ENCODE data around the gene MALRD1. TPM values are rescaled to one million over a fixed set of nuclear protein-coding genes. Genes with fewer than 3 reads are reported as not detected.

Gene MALRD1
- total RNA-seq, 1 experiment from 2014 or later = not detected

GRCh38 chr10:19158870-19159269 lies 110.3 kb downstream of the MALRD1 start:
- BruUV-seq (replicated peaks) = no TSS peak

GRCh38 chr10:19164461-19164860 lies 115.9 kb downstream of the MALRD1 start:
- Histone ChIP-seq H3K4me3 (ENCODE audit: low read depth in 2 of 2, low read length in 2 of 2) (no peak overlapping the region), H3K27ac (ENCODE audit: low read length) (no peak overlapping the region), H3K27me3 (ENCODE audit: control insufficient read depth, insufficient read depth, low read length) (no peaks in the 10 kb centered on the region), H3K4me1 (ENCODE audit: control insufficient read depth, insufficient read depth, low read length) (no peaks in the 10 kb centered on the region), H3K36me3 (ENCODE audit: control insufficient read depth, insufficient read depth, low read length) (no peaks in the 10 kb centered on the region), H3K9me3 (ENCODE audit: control insufficient read depth, insufficient read depth, low read depth, low read length) (no peaks in the 10 kb centered on the region)
- POLR2A ChIA-PET = no interaction called here
- CTCF ChIA-PET = no interaction called here
- no peak for DNase-seq (ENCODE audit: low read depth, low spot score)
- ATAC-seq = no peak
- no TSS peak for BruUV-seq (replicated peaks)
- in situ Hi-C loops (cut with HindIII; ENCODE audit: low pct_unique_long_range_greater_than_20kb, low sequenced_read_pairs) (no loop called here), intact Hi-C loops (cut with micrococcal nuclease; ENCODE audit: unreplicated experiment) (no loop called here)
- TF ChIP-seq POLR2AphosphoS5 (IDR thresholded peaks at IDR 0.05; ENCODE audit: low read depth, low read length) (no peak), CTCF (IDR thresholded peaks at IDR 0.05) (no peak)

More at GRCh38 chr10:19158870-19159269, 110.3 kb downstream of the MALRD1 start:
- in situ Hi-C loops (cut with HindIII; ENCODE audit: low pct_unique_long_range_greater_than_20kb, low sequenced_read_pairs) (no loop called here), intact Hi-C loops (cut with micrococcal nuclease; ENCODE audit: unreplicated experiment) (no loop called here)
- TF ChIP-seq SIN3A (IDR thresholded peaks at IDR 0.05; ENCODE audit: borderline replicate concordance, insufficient read depth, low read depth, low read length) (no peak), CTCF (IDR thresholded peaks at IDR 0.05) (no peak), REST (IDR thresholded peaks at IDR 0.05; ENCODE audit: insufficient read depth in 1 of 2, low read depth in 2 of 2, low read length in 1 of 2) (no peak), TCF7L2 (IDR thresholded peaks at IDR 0.05; ENCODE audit: low read depth, low read length) (no peak), POLR2AphosphoS5 (IDR thresholded peaks at IDR 0.05; ENCODE audit: low read depth, low read length) (no peak)
- Histone ChIP-seq H3K27me3 (ENCODE audit: control insufficient read depth, insufficient read depth, low read length) (no peaks in the 10 kb centered on the region), H3K4me1 (ENCODE audit: control insufficient read depth, insufficient read depth, low read length) (no peaks in the 10 kb centered on the region), H3K4me3 (ENCODE audit: low read depth in 2 of 2, low read length in 2 of 2) (no peak overlapping the region), H3K36me3 (ENCODE audit: control insufficient read depth, insufficient read depth, low read length) (no peaks in the 10 kb centered on the region; the same call in 1 of the 2 replicates), H3K9me3 (ENCODE audit: control insufficient read depth, insufficient read depth, low read depth, low read length) (no peaks in the 10 kb centered on the region), H3K27ac (ENCODE audit: low read length) (no peak overlapping the region)
- DNase-seq (ENCODE audit: low read depth, low spot score) (no peak), ATAC-seq (no peak)
- ChIA-PET CTCF (no interaction called here), POLR2A (no interaction called here)

- no peak for DNase-seq (ENCODE audit: low read depth, low spot score)
- intact Hi-C loops (cut with micrococcal nuclease; ENCODE audit: unreplicated experiment) = no loop called here
- H3K4me3 ChIP-seq (ENCODE audit: low read depth in 2 of 2, low read length in 2 of 2) = no peak overlapping the region
- no peak overlapping the region for H3K27ac ChIP-seq (ENCODE audit: low read length)
- ATAC-seq = no peak
- ChIA-PET POLR2A (no interaction called here), CTCF (no interaction called here)
- no peaks in the 10 kb centered on the region for H3K4me1 ChIP-seq (ENCODE audit: control insufficient read depth, insufficient read depth, low read length)
- H3K36me3 ChIP-seq (ENCODE audit: control insufficient read depth, insufficient read depth, low read length) = no peaks in the 10 kb centered on the region
- TF ChIP-seq REST (IDR thresholded peaks at IDR 0.05; ENCODE audit: insufficient read depth in 1 of 2, low read depth in 2 of 2, low read length in 1 of 2) = no peak
- peak; percentile 17 for TF ChIP-seq CTCF (IDR thresholded peaks at IDR 0.05)
- no peaks in the 10 kb centered on the region for H3K27me3 ChIP-seq (ENCODE audit: control insufficient read depth, insufficient read depth, low read length)
- no peaks in the 10 kb centered on the region for H3K9me3 ChIP-seq (ENCODE audit: control insufficient read depth, insufficient read depth, low read depth, low read length)
- in situ Hi-C loops (cut with HindIII; ENCODE audit: low pct_unique_long_range_greater_than_20kb, low sequenced_read_pairs) = no loop called here
- BruUV-seq (replicated peaks) = no TSS peak
These were observed 120.0 kb downstream of the MALRD1 start for GRCh38 chr10:19168584-19168983.

Measured in Panc1 (cell line).